Measurements from ENCODE around the gene TECPR1. TPM values are rescaled to one million over a fixed set of nuclear protein-coding genes. Genes with fewer than 3 reads are reported as not detected.

The TECPR1 gene
- total RNA-seq, 1 experiment from 2014 or later: 15.3 TPM

DNA sequence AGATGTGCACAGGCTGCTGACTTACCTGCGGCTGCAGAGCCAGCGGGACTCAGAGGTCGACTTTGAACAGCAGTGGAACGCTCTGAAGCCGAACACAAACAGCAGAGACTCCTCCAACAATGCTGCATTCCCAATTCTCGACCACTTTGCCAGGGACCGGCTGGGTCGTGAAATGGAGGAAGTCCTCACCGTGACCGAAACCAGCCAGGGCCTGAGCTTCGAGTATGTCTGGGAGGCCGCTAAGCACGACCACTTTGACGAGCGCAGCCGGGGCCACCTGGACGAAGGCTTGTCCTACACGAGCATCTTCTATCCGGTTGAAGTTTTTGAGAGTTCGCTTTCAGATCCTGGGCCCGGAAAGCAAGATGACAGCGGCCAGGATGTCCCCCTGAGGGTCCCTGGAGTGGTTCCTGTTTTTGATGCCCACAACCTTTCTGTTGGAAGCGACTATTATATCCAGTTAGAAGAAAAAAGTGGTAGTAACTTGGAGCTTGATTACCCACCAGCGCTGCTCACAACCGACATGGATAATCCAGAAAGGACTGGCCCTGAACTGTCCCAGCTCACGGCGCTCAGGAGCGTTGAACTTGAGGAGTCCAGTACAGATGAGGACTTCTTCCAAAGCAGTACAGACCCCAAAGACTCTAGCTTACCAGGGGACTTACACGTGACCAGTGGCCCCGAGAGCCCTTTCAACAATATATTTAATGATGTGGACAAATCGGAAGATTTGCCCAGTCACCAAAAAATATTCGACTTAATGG, 60.2 kb downstream of the TECPR1 start:
- DNase-seq (ENCODE audit: low read depth, low spot score): no peak
- in situ Hi-C loops (cut with HindIII; ENCODE audit: low pct_unique_long_range_greater_than_20kb, low sequenced_read_pairs): no loop called here

DNA sequence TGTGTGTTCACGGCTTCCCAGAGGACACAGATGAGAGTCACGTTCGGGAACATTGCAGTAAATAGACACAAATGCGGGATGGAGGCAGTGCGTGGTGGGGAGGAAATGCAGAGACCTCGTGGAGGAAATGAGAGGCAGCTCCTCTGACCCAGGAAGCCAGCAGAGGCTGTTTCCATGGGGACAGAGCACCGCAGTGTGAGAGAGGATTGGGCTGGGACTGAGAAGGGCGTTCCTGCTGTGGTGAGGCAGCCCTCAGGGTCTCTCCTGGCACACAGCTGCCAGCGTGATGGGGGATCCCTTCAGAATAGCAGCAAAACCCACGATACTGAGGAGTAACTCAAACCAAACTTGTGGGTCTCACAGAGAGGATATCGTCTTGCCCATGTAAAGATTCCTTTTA, 62.5 kb downstream of the TECPR1 start:
- no peak for DNase-seq (ENCODE audit: low read depth, low spot score)
- in situ Hi-C loops (cut with HindIII; ENCODE audit: low pct_unique_long_range_greater_than_20kb, low sequenced_read_pairs): no loop called here

DNA sequence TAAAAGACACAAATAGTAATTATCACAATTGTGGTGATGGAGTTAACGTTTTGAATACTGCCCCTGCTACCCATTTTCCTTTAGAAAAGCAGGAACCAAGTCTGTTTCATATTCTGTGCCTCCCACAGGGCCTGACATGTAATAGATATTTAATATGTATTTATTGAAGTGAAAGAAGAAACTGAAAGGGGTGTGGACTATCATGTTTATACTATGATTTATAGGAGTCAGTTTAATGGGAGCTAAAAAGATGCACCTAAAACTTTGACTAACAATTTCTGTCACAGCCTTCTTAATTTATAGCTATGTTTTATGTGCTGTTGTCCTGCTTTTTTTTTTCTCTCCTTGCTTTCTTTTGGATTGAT, 64.9 kb downstream of the TECPR1 start:
- in situ Hi-C loops (cut with HindIII; ENCODE audit: low pct_unique_long_range_greater_than_20kb, low sequenced_read_pairs): no loop called here
- DNase-seq (ENCODE audit: low read depth, low spot score): no peak

DNA sequence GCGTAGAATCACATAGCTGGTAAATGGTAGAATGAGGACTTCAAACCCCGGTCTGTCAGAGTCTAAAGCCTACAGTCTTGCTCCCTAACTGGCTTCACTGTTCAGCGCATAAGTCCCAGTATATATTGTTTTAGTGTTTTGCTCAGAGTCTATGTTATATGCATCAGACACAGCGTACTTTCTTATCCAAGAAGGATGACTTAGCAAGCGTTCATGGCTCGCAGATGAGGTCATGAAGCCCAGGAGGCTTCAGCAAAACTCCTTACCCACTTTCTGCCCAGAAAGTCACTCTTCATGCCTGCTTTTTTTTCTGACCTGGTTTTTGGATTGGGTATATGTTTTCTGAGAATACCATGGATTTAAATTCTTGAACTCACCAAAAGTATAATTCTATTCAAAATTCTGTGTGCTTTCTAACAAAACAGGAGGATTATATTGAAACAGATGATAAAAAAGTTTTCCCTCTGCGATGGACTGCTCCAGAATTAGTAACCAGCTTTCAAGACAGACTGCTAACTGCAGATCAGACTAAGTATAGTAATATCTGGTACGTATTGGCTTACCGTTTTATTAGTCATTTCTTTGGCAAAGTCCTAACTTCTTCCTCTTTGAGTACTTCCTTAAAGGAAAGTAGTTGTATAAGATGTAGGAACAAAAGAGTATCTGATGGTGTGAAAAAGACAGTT, 65.4 kb downstream of the TECPR1 start:
- in situ Hi-C loops (cut with HindIII; ENCODE audit: low pct_unique_long_range_greater_than_20kb, low sequenced_read_pairs): no loop called here
- DNase-seq (ENCODE audit: low read depth, low spot score): no peak

DNA sequence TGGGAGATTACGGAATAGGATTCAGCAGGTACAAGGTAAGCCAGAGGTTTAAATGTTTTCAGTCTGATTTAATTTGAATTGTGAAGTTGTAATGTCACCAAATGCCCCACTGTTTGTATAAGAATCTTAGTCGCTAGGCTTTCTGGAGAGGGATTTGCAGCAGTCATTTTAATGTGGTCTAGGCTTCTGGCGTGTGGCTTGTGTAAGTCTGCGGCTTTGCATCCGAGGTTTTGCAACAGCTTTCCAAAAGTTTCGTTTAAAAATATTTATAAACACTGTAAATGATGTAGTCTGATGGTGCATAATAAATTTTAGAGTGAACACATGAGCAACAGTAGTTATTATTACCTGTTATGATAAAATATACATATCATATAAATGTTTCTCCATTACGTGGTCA, 66.9 kb downstream of the TECPR1 start:
- DNase-seq (ENCODE audit: low read depth, low spot score): no peak
- in situ Hi-C loops (cut with HindIII; ENCODE audit: low pct_unique_long_range_greater_than_20kb, low sequenced_read_pairs): no loop called here

DNA sequence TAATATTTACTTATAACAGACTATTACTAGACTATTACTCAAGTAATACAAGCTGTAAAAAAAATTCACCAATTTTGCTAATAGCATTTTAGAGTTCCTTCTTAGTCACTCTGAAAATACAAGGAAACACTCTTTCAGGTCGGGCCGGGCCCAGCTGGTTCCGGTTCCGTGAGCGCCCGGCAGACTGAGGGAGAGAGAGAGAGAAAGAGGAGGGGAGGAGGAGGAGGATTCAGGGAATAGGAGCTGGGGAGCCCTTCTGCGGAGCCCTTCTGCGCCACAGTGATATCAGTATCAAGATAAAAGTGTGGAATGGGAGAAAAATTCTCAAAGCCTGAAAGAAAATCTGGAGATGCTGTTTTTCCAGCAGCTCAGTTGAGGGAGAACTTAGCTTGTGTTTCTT, 71.3 kb downstream of the TECPR1 start:
- DNase-seq (ENCODE audit: low read depth, low spot score): no peak
- in situ Hi-C loops (cut with HindIII; ENCODE audit: low pct_unique_long_range_greater_than_20kb, low sequenced_read_pairs): no loop called here

DNA sequence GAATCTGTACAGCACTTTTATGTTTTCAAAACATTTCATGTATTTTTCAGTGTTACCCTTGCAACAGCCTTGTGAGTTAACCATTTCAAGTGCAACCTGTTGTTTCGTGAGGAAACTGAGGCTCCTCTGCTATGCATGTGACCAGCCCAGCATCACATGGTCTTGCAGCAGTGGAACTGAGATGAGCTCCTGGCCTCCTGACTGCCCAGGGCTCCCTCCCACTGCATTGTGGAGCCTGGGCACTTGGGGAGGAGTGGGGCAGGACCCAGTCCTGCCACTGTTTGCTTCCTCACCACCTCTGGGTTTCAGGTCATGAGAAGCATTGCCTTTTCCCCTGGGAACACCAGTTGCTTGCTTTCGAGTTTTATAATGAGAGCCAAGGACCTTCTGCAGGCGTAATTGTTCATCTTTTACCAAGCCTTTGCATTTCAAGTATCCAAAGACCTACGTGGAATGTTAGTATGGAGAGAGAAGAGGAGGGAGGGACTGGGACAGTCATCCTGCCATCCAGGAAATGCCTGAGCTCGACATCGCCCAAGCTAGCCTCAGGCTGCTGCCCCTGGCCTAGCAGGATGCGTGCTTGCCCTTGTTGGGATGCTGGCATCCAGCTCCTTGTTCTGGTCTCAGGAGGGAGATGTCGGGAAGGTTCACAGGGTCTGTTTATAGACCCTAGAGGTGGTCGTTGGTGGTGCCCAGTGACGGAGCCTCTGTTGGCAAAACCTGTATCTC, 73.1 kb downstream of the TECPR1 start:
- in situ Hi-C loops (cut with HindIII; ENCODE audit: low pct_unique_long_range_greater_than_20kb, low sequenced_read_pairs): no loop called here
- no peak for DNase-seq (ENCODE audit: low read depth, low spot score)

DNA sequence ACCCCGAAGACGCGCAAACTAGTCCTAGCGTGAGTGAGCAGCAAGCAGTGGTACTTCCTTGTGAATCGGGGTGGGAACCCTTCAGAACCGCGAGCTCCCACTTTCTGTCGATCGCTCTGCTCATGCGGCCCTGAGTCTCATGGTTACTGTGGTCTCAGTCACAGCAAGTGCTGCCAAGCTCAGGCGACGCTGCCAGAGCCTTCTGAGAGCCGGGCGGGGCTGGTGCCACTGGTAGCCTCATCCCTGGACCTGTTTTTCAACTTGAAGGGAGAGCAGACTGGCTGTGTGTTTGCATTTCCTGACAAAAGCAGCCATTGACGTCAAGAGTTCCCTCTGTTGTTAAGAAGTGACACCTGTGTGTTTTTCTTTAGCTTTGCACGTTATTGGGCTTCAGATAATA, 73.7 kb downstream of the TECPR1 start:
- in situ Hi-C loops (cut with HindIII; ENCODE audit: low pct_unique_long_range_greater_than_20kb, low sequenced_read_pairs): no loop called here
- no peak for DNase-seq (ENCODE audit: low read depth, low spot score)

DNA sequence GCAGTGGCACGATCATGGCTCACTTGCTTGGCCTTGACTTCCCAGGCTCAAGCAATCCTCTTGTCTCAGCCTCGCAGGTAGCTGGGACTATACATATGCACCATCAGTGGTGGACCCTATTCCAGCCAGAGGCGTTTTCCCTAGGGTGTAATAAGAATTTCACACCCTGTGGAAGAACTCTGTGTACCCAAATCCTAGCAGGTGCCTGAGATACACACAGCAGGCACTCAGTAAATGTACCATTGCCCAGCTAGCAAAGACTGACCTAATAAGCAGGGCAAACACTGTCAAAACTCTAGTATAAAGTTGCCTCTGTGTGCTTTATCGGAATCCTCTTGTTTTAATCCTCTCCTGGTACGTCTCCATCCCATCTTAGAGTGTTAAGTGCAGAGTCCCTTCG, 74.5 kb downstream of the TECPR1 start:
- DNase-seq (ENCODE audit: low read depth, low spot score): no peak
- in situ Hi-C loops (cut with HindIII; ENCODE audit: low pct_unique_long_range_greater_than_20kb, low sequenced_read_pairs): no loop called here

DNA sequence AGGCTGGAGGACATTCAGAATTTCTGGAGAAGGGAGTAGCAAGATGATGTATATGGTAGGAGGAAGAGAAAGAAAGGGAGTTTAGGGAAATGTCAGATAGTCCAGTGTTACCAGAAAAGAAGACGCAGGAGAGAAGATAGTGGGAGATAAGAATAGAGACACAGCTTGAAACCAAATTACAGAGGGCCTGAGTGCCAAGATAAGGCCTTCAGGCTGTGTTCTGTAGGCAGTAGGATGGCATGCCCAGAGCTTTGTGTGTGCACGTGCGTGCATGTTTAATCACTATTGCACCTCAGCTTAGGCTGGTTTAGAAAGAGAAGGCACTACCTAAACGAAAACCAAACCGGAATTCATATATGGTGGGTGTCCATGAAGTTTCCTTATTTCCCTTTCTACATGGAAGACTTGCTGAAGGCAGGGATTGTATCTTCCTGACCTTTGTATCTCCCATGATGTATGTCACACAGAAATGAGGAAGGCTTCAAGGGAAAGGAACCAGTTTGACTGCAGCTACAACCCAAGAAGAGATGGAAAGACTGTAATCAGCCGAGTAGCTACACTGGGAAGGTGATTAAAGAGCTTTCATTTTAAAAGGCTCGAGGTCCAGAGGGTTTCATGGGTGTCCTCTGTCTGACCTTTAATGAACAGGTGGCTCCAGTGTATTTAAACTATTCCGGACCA, 76.6 kb downstream of the TECPR1 start:
- in situ Hi-C loops (cut with HindIII; ENCODE audit: low pct_unique_long_range_greater_than_20kb, low sequenced_read_pairs): no loop called here
- DNase-seq (ENCODE audit: low read depth, low spot score): no peak

DNA sequence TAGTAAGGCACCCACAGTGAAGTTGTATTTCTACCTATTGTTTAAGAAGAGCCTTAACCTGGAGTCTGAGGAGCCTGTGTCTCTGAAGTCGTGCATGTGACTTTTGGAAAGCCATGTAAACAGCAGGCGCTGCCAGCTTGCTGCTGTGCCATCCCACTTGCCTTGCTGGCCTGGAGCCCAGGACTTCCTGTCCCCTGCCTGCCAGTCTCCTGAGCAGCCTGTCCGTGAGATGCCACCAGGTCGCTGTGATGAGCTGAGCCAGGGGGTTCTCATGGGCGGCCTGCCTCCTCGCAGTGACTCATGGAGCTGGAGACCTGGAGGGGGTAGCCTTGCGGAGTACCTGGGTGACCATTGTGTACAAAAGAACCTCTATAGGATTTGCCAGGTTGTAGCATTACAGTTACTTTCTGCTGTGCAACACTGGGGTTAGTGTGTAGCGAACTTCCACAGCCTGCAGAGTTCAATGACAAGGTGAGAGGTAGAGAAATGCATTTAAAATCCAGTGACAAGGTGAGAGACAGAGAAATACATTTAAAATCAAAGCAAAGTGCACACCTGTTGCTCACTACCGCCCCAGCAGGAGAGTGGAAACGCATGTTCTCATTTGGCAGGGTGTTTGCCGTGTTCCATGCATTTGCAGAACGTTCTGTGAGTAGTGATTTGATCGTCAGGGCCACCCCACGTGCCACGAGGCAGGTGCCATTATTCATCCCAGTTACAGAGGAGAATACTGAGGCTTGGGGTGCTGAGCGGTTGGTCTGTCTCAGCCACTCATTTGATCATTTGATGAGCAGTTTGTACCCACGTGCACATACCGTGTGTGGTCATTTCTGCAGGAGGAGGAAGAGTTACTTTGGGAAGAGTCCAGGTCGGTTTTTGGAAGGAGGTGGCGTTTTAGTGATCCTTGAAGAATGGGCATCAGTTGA, 77.4 kb downstream of the TECPR1 start:
- in situ Hi-C loops (cut with HindIII; ENCODE audit: low pct_unique_long_range_greater_than_20kb, low sequenced_read_pairs): no loop called here
- DNase-seq (ENCODE audit: low read depth, low spot score): no peak

DNA sequence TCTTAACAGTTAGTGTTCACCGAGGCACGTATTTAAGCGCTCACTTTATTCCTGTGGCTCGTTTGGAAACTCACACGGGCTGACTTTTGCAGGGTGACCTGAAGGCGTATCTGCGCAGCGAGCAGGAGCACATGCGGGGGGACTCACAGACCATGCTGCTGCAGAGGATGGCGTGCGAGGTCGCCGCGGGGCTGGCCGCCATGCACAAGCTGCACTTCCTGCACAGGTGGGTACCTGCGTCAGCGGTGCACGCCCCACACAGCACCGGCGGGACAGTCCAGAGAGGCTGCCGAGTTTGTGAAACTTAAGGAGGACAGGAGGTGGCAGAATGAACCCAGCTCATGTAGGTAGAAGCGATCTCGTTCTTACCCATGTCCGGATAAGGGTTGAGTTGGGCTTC, 80.6 kb downstream of the TECPR1 start:
- in situ Hi-C loops (cut with HindIII; ENCODE audit: low pct_unique_long_range_greater_than_20kb, low sequenced_read_pairs): no loop called here
- DNase-seq (ENCODE audit: low read depth, low spot score): no peak

DNA sequence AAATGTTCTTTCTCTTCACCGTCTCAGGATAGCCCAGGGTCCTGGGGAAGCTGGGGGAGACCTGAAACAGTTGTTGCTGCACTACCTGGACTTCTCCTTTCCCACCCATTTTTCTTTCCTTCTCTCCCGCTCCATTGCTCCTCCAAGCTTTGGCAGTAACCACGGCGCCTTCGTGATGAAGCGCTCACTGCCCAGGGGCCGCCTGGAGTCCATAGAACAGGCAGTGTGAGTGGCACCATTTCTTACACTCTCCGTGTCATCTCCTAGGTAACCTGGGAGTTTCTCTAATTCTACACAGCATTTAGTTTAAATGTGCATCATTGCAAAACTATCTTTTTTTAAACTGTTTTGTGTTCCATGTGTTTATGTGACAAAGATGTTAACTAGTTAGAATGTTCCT, 81.1 kb downstream of the TECPR1 start:
- in situ Hi-C loops (cut with HindIII; ENCODE audit: low pct_unique_long_range_greater_than_20kb, low sequenced_read_pairs): no loop called here
- no peak for DNase-seq (ENCODE audit: low read depth, low spot score)

DNA sequence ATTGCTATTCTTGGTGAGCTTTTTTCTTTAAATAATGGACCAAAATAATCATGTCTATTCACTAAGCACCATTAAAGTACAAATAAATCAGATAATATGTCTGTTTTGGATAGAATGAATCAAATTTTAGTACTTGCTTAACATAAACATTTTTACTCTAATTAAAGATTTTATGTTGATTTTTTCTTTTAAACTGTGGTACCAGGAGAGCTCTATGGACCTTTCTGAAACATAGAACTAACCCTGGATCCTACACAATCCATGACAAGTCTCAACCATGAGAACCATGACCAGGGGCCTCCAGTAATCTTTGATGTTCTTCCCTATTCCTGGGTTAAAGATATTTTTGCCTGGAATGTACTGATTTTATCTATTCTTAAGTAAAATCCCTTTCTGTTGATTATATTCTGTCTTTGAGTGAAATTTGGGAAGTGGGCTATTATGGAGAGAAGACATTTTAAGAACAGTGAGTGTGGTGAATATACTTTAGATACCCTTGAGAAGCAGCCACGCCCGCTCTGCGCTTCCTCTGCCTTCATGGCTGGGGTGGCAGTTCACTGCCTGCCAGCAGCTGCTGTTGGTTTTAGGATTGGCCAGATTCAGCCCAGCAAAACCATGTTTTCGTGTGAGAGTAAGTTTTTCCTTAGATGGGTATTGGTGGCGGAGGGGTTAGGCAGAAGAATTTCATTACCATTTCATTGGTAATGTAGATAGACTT, 83.0 kb downstream of the TECPR1 start:
- in situ Hi-C loops (cut with HindIII; ENCODE audit: low pct_unique_long_range_greater_than_20kb, low sequenced_read_pairs): no loop called here
- DNase-seq (ENCODE audit: low read depth, low spot score): no peak

DNA sequence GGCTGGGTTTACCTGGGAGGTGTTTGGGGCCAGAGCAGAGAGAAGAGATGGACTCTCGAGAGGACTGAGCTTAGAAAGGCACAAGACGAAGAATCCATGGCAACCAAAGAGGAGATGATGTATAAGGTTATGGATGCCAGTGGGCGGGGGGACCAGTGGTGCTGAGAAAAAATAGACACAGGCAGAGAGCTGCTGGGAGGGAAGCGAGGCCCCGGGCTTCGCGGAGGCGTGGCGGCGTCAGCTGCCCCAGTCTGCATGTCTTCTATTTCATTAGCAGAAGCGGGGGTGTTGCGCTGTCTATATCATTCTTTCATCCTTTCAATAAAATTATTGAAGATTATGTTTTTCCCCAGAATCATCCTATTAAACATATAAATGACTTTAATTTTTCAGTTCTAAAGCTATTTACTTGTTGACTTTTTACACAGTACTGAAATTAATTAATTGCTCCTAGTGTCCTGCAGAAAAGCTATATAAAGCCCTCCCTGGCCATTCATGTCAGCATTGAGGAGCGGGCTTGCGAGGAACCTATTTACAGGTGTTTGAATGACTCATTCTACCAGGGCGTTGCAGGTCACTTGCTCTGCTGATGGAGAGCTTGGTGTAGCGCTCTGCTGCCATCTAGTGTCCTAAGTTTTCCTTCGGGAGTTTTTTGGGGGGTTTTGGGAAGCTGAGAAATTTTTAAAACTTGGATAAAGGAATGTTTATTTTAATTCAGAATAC, 83.7 kb downstream of the TECPR1 start:
- peak; percentile 79 for DNase-seq (ENCODE audit: low read depth, low spot score)
- in situ Hi-C loops (cut with HindIII; ENCODE audit: low pct_unique_long_range_greater_than_20kb, low sequenced_read_pairs): no loop called here

DNA sequence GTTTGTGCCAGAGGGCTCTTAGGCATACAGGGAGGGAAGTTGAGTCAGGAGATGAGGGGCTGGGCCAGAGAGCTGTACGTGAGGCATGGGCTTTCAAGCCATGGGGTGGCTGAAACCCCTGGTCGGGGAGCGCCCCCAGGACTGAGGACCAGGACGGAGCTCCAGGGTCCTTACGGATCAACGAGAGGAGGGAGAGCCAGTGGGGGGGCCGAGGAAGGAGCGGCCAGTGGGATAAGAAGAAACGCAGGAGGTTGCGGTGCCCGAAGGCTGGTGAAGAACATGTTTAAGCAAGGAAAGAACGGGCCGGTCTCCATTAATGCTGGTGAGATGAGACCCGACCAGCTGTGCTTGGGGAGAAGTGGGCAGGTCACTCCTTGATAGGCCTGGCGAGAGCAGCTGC, 84.4 kb downstream of the TECPR1 start:
- in situ Hi-C loops (cut with HindIII; ENCODE audit: low pct_unique_long_range_greater_than_20kb, low sequenced_read_pairs): no loop called here
- no peak for DNase-seq (ENCODE audit: low read depth, low spot score)

Measured in SK-MEL-5 (cell line).